Stimulated activated CD8-positive, alpha-beta memory T cell treated with anti-CD3 and anti-CD28 coated beads, Interleukin-7, amount 100 ng/mL, for 24 hours (primary cell): ENCODE data around the gene SPN.
A peak's percentile ranks its signal among the peaks of the same experiment; 100 is the strongest.
"Not testable (repeated sequence)": the region's sequence is repeated elsewhere in the genome, so short reads cannot be mapped to it uniquely, and the experiment has no call there.

Source experiments
- DNase-seq: peaks from one replicate; pipeline ENCODE4 v3.0.0-alpha.2; 2020; ENCODE audit warnings: low read depth

SPN gene

DNA sequence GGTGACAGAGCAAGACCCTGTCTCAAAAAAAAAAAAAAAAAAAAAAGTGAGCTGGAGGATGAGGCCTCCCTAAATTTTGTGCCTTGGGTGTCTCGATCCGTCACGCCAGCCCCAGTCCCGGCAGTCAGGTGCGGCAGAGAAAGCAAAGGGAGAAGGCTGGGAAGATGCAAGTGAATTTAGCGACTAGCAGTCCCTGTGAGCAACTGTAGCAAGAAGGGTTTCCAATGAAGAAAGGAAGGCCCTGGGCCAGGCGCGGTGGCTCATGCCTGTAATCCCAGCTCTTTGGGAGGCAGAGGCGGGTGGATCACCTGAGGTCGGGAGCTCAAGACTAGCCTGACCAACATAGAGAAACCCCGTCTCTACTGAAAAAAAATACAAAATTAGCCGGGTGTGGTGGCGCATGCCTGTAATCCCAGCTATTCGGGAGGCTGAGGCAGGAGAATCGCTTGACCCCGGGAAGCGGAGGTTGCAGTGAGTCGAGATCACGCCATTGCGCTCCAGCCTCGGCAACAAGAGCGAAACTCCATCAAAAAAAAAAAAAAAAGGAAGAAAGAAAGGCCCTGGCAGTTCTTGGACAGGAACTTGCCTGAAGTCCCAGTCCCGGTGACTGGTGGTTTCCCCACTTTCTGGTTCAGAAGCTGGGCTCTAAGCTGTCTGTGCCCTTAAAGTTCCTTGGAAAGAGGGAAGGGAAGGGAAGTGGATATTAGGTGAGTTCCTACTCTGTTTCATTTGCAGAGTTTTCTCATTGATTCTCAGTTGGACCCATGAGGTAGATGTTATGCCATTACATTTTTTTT, 14.1 kb downstream of the SPN start:
- DNase-seq: no peak

GRCh38 chr16:29678691-29679267, 15.7 kb downstream of the SPN start, which contains the start of gene QPRT:
Gene QPRT, plus strand, starts transcription at chr16:29679180. Its CDS starts 18 bp downstream, at chr16:29679198.
- no peak for DNase-seq

DNA sequence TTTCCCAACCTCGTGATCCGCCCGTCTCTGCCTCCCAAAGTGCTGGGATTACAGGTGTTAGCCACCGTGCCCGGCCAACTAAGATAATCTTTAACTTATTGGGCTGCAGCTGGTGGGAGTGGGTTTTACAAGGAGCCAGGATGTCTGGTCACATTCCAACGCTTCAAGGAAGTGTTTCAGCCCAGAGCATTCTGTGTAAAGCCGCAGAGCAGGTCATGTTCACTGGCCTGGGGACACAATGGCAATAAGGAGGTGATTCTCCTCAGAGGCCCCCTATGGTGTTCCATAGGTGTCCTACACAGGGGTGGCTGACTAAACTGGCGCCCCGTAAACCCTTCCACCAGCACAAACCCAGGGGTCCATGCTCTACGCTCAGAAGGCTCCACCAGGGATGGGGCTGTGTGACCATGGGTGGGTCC, 17.1 kb downstream of the SPN start:
- no peak for DNase-seq

- DNase-seq: no peak
Measured at GRCh38 chr16:29683543-29684090, 20.6 kb downstream of the SPN start.

DNA sequence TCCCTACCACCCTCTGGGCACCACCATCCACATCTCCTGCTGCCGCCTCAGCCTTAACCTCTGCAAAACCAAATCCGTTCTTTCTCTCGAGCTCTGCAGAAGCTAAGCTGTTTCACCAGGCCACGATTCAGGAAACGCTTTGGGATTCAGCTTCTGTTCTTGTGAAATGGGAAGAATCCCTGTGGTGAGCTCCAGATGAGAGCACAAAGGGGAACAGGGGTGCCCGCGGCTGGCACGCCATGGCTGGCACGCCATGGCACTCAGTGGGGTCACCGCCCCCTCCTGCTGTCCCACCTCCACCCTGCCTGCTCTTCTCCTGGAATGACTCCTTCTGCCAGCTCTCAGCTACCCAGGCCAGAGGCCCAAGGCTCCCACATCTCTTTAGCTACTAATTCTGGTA, 21.6 kb downstream of the SPN start:
- DNase-seq: no peak

GRCh38 chr16:29686740-29687332, 23.8 kb downstream of the SPN start:
- DNase-seq: no peak

GRCh38 chr16:29687755-29688154, 24.7 kb downstream of the SPN start:
- DNase-seq: no peak

- DNase-seq: no peak
Measured at GRCh38 chr16:29688172-29688571, 25.1 kb downstream of the SPN start.

DNA sequence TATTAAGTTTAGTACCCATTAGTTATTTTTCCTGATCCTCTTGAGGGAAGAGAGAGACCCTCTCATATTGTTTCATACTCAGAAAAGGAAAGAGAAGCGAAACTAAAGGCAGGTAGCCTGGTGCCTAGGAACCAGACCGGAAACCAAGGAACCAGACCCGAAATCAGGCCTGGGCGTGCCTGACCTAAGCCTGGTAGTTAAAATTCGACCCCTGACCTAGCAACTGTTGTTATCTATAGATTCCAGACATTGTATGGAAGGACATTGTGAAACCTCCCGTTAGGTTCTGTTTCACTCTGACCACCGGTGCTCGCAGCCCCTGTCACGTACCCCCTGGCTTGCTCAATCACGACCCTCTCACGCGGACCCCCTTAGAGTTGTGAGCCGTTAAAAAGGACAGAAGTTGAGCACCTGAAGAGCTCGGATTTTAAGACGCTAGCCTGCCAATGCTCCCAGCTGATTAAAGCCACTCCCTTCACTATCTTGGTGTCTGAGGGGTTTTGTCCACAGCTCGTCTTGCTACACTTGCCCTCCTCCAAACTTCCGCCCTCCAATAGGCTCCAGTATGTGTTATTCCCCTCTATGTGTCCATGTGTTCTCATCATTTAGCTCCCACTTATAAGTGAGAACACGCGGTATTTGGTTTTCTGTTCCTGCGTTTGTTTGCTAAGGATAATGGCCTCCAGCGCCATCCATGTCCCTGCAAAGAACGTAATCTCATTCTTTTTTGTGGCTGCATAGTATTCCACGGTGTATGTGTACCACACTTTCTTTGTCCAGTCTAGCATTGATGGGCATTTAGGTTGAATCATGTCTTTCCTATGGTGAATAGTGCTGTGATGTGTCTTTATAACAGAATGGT, 26.7 kb downstream of the SPN start:
- DNase-seq: not testable (repeated sequence)

DNA sequence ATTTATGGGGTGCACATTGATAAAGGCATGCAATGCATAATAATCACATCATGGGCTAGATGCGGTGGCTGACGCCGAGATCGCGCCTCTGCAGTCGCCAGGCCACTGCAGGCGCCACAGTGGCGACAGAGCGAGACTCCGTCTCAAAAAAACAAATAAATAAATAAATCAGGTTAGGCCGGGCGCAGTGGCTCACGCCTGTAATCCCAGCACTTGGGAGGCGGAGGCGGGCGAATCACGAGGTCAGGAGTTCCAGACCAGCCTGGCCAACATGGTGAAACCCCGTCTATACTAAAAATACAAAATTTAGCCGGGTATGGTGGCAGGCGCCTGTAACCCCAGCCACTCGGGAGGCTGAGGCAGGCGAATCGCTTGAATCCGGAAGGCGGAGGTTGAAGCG, 29.6 kb downstream of the SPN start:
- not testable (repeated sequence) for DNase-seq

DNA sequence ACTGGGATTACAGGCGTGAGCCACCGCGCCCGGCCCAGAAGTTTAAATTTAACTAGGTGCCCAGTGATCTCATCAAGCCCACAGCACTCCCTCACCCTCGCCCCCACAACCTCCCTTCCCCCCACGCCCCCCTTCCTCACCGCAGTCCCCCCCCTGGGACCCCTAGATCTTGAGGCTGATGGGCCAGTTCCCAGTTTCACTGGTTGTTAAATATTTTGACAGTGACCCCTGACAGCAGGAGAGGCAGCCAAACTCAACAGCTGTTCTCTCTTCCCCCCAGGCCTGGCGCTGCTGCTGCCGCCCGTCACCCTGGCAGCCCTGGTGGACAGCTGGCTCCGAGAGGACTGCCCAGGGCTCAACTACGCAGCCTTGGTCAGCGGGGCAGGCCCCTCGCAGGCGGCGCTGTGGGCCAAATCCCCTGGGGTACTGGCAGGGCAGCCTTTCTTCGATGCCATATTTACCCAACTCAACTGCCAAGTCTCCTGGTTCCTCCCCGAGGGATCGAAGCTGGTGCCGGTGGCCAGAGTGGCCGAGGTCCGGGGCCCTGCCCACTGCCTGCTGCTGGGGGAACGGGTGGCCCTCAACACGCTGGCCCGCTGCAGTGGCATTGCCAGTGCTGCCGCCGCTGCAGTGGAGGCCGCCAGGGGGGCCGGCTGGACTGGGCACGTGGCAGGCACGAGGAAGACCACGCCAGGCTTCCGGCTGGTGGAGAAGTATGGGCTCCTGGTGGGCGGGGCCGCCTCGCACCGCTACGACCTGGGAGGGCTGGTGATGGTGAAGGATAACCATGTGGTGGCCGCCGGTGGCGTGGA, 31.5 kb downstream of the SPN start:
- DNase-seq: no peak

GRCh38 chr16:29695675-29696074, 32.6 kb downstream of the SPN start:
- DNase-seq: not testable (repeated sequence)

- no peak for DNase-seq
Measured at GRCh38 chr16:29696881-29697331, 33.9 kb downstream of the SPN start.

DNA sequence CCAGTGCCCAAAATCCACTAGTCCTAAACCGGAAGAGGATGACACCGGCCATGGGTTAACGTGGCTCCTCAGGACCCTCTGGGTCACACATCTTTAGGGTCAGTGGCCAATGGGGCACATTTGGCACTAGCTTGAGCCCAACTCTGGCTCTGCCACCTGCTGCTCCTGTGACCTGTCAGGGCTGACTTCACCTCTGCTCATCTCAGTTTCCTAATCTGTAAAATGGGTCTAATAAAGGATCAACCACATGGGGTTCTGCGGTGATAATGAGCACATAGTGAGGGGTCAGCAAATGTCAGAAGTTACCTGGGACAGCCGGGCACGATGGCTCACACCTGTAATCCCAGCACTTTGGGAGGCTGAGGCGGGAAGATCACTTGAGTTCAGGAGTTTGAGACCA, 34.3 kb downstream of the SPN start:
- DNase-seq: no peak

DNA sequence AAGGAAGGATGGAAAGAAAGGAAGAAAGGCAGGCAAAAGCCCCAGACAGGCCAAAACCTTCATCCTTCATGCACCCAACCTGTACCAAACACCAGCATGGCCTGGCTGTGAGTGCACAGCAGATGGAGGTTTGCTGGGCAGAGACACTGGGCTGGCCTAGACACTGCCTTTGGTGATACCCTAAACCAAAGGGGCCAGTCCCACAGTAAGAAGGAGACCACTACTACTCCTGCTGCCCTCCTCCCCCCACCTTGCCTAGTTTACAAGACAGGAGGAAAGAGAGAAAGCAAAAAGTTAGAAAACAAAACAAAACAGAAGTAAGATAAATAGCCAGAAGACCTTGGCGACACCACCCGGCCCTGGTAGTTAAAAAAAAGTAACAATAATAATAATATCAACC, 35.0 kb downstream of the SPN start:
- DNase-seq: no peak

DNA sequence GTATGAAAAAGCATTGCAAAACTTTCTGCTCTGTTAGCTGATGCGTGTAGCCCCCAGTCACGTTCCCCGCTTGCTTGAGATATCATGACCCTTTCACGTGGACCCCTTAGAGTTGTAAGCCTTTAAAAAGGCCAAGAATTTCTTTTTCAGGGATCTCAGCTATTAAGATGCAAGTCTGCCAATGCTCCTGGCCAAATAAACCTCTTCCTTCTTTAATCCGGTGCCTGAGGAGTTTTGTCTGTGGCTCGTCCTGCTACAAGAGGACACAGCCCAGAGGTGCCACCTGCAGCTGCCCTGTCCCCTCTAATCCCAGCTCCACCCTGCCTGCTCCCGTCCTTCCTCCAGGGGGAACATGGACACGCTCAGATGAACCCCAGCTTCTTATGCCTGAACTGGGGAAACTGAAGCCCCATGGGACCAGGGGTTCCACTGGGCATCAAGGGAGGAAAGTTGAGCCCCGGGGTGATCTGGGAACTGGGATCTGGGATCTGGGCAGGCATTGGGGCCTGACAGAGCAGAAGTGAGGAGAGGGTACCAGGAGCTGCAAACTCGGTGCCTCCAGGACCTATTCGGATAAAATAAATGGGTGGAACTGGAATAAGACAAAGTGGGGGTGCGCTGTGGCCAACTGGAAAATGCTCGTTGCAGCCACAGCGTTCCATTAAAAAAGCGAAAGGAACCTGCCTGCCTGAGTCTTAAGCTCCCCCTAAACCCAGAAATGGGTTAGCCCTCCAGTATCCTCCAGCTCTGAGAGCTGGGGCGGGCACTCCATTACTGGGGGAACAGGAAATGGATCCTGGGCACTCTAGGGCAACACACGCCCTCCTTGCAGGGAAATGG, 35.7 kb downstream of the SPN start:
- no peak for DNase-seq

DNA sequence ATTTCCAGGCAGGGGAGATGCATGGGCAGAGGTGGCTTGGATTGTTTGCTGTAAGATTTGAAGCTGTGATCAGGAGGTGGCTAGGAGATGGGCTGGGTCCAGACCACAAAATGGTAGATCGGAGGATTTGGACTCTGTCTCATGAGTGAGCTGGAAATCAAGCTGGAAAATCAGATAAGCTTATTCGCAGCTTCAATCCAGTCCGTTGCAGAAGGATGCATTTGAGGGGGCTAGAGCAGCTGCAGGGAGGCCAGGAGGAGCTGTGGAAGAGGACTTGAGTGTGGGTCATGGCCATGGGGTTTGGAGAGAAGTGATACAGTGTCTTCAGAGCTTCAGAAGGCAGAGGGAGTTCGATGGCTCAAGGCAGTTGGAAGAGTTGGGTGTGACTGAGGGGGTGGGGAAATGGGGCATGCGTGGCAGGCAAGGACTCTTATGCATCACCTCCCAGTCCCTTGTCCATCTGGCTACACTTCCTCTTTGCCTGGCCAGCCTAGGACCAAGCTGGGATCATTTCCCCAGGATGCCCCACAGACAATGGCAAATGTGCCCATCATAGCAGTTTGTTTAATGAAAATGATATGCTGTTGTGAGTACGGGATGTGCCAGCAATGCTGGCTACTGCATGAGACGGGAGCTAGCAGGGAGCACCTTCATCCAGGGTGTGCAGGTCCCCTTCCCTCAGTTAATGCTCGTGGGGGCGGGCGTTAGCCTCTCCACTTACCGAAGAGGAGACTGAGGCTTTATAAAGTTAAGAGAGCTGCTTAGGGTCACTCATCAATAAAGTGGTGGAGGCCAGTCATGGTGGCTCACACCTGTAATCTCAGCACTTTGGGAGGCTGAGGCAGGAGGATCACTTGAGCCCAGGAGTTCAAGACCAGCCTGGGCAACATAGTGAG, 36.5 kb downstream of the SPN start:
- DNase-seq: no peak

- DNase-seq: peak; percentile 48
Measured at GRCh38 chr16:29700253-29700987, 37.4 kb downstream of the SPN start.

DNA sequence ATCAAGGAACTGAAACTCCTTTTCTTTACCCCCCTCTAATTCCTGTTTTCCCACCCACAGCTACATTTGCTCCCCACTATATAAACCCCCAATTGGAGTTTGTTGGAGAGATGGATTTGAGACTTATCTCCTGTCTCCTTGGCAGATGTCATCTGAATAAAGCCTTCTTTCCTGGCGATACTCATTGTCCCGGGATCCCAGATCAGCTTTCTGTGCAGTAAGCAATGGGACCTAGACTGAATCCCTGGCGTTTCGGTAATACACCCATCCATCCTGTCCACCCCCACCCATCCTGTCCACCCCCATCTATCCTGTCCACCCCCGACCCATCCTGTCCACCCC, 38.1 kb downstream of the SPN start:
- DNase-seq: no peak
